ENCODE results near the gene CENPP.
A peak's percentile ranks its signal among the peaks of the same experiment; 100 is the strongest.

DNA sequence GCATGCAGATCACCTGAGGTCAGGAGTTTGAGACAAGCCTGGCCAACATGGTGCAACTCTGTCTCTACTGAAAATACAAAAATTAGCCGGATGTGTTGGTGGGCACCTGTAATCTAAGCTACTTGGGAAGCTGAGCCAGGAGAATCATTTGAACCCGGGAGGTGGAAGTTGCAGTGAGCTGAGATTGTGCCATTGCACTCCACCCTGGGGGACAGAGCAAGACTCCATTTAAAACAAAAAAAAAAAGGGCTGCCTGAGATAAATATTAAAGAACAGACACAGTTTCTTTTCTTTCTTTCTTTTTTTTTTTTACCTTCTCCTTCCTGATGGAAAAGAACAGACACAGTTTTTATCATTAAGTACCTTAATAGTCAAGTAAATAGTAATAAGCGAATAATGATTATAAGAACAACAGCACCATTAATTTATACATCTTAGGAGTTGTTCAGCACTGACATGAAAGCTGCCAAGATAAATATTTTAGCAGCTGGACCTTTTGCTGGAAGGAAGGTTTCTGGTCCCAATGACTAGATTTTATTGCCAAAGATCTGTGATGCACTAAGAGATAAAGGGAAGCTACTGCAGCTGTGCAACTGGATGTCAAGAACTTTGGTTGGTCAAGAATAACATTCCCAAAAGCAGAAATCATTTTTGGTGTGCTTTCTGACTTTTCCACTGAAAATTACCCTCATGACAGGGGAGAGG, 7.0 kb downstream of the CENPP start:
- TF ChIP-seq GATA2 (IDR thresholded peaks at IDR 0.05; ENCODE audit: low read depth, low read length) (peak; percentile 75), GATA3 (IDR thresholded peaks at IDR 0.05; ENCODE audit: low read depth, low read length) (peak; percentile 71; the same call in 1 of the 2 replicates)

Measured in SH-SY5Y (cell line).